DMS53 treated with DMSO at 0.1 percent for 48 hours (cell line): ENCODE data around the gene PCMTD2.
A peak's percentile ranks its signal among the peaks of the same experiment; 100 is the strongest.

Experiments used
- DNase-seq: peaks from one replicate; lab custom pipeline; 2025; ENCODE audit not compliant: unreplicated experiment; lab: John Stamatoyannopoulos, UW

PCMTD2 gene

GRCh38 chr20:64254571-64255360 is 782 bp upstream of the PCMTD2 start:
- peak; percentile 6 for DNase-seq

- DNase-seq: no peak
These were observed 861 bp downstream of the PCMTD2 start for GRCh38 chr20:64256282-64256935.

- DNase-seq: no peak
These were observed 1.7 kb downstream of the PCMTD2 start for GRCh38 chr20:64257107-64257757.

- no peak for DNase-seq
These were observed 2.7 kb downstream of the PCMTD2 start for GRCh38 chr20:64258071-64258823.

- no peak for DNase-seq
These were observed 4.7 kb downstream of the PCMTD2 start for GRCh38 chr20:64260239-64260638.

- no peak for DNase-seq
These were observed 5.6 kb downstream of the PCMTD2 start for GRCh38 chr20:64261138-64261537.

- DNase-seq: no peak
These were observed 8.5 kb downstream of the PCMTD2 start for GRCh38 chr20:64264091-64264490.

GRCh38 chr20:64265201-64265600 is 9.7 kb downstream of the PCMTD2 start:
- DNase-seq: no peak

- no peak for DNase-seq
These were observed 11.4 kb downstream of the PCMTD2 start for GRCh38 chr20:64266988-64267387.

- no peak for DNase-seq
These were observed 12.6 kb downstream of the PCMTD2 start for GRCh38 chr20:64268174-64268573.

GRCh38 chr20:64269604-64270411 is 14.3 kb downstream of the PCMTD2 start:
- no peak for DNase-seq

GRCh38 chr20:64271636-64272035 is 16.1 kb downstream of the PCMTD2 start:
- DNase-seq: no peak

GRCh38 chr20:64273109-64273508 is 17.6 kb downstream of the PCMTD2 start:
- no peak for DNase-seq

GRCh38 chr20:64276817-64277216 is 21.3 kb downstream of the PCMTD2 start:
- DNase-seq: no peak

GRCh38 chr20:64277571-64278316 is 22.2 kb downstream of the PCMTD2 start:
- no peak for DNase-seq

GRCh38 chr20:64278317-64278681 is 22.8 kb downstream of the PCMTD2 start:
- DNase-seq: no peak

GRCh38 chr20:64279826-64280459 is 24.4 kb downstream of the PCMTD2 start:
- no peak for DNase-seq

- DNase-seq: no peak
These were observed 24.9 kb downstream of the PCMTD2 start for GRCh38 chr20:64280460-64280843.

GRCh38 chr20:64283646-64284045 is 28.1 kb downstream of the PCMTD2 start:
- DNase-seq: no peak
